HG03378 (cell line): Measurements from ENCODE around the gene ADIPOR2.
"Not testable (repeated sequence)": the region's sequence is repeated elsewhere in the genome, so short reads cannot be mapped to it uniquely, and the experiment has no call there.

ENCODE experiments used
- ATAC-seq: cut with Tn5 transposase; IDR thresholded peaks from one replicate; pipeline ENCODE4 v1.9.1; 2021; ENCODE audit warnings: mild to moderate bottlenecking, moderate library complexity; ENCODE audit not compliant: unreplicated experiment

ADIPOR2 gene

GRCh38 chr12:1702713-1703112 lies 11.8 kb downstream of the ADIPOR2 start:
- no peak for ATAC-seq

GRCh38 chr12:1703771-1704722 lies 13.2 kb downstream of the ADIPOR2 start:
- ATAC-seq, result no peak

GRCh38 chr12:1705774-1706631 lies 15.1 kb downstream of the ADIPOR2 start:
- ATAC-seq, result no peak

GRCh38 chr12:1706632-1706980 lies 15.7 kb downstream of the ADIPOR2 start:
- no peak for ATAC-seq

GRCh38 chr12:1707051-1707450 lies 16.2 kb downstream of the ADIPOR2 start:
- no peak for ATAC-seq

GRCh38 chr12:1709968-1710367 lies 19.1 kb downstream of the ADIPOR2 start:
- not testable (repeated sequence) for ATAC-seq

- not testable (repeated sequence) for ATAC-seq
These were observed 20.0 kb downstream of the ADIPOR2 start for GRCh38 chr12:1710870-1711269.

GRCh38 chr12:1711536-1712211 lies 20.8 kb downstream of the ADIPOR2 start:
- not testable (repeated sequence) for ATAC-seq

- ATAC-seq, result not testable (repeated sequence)
These were observed 21.4 kb downstream of the ADIPOR2 start for GRCh38 chr12:1712305-1712704.

- not testable (repeated sequence) for ATAC-seq
These were observed 22.0 kb downstream of the ADIPOR2 start for GRCh38 chr12:1712852-1713251.

- ATAC-seq, result not testable (repeated sequence)
These were observed 23.0 kb downstream of the ADIPOR2 start for GRCh38 chr12:1713783-1714348.

GRCh38 chr12:1715459-1715858 lies 24.6 kb downstream of the ADIPOR2 start:
- not testable (repeated sequence) for ATAC-seq

- ATAC-seq, result no peak
These were observed 25.5 kb downstream of the ADIPOR2 start for GRCh38 chr12:1716215-1716862.

GRCh38 chr12:1716911-1717310 lies 26.0 kb downstream of the ADIPOR2 start:
- no peak for ATAC-seq

GRCh38 chr12:1719139-1719538 lies 28.3 kb downstream of the ADIPOR2 start:
- no peak for ATAC-seq

- ATAC-seq, result no peak
These were observed 29.6 kb downstream of the ADIPOR2 start for GRCh38 chr12:1720494-1720893.

- no peak for ATAC-seq
These were observed 32.9 kb downstream of the ADIPOR2 start for GRCh38 chr12:1723721-1724120.

GRCh38 chr12:1724250-1724649 lies 33.4 kb downstream of the ADIPOR2 start:
- ATAC-seq, result no peak

GRCh38 chr12:1726753-1727152 lies 35.9 kb downstream of the ADIPOR2 start:
- ATAC-seq, result no peak

GRCh38 chr12:1728824-1729223 lies 38.0 kb downstream of the ADIPOR2 start:
- ATAC-seq, result no peak
